SK-N-SH (cell line): ENCODE results near the gene ACTL8.

Experiments used
- CTCF ChIP-seq: fragments of 200-600 bp; sonication (generic); IDR thresholded peaks from 2 replicates; pipeline ENCODE4 v1.6.1; 2017; ENCODE audit warnings: antibody characterized with exemption, mild to moderate bottlenecking, moderate library complexity
- EZH2phosphoT487 ChIP-seq: fragments of 200-600 bp; sonication (generic); IDR thresholded peaks from 2 replicates; pipeline ENCODE4 v1.6.1; 2017; ENCODE audit warnings: low read depth, mixed run types, mild to moderate bottlenecking, antibody characterized with exemption, moderate library complexity, borderline replicate concordance
- FOSL2 ChIP-seq: IDR thresholded peaks from 2 replicates; pipeline ENCODE4 v1.4.0; 2012; ENCODE audit warnings: low read depth, mild to moderate bottlenecking, moderate library complexity, borderline replicate concordance
- JUND ChIP-seq: IDR thresholded peaks from 2 replicates; pipeline ENCODE4 v1.4.0; 2012
- TAF1 ChIP-seq: IDR thresholded peaks from 2 replicates; pipeline ENCODE4 v1.6.1; 2012; ENCODE audit warnings: low read depth, mild to moderate bottlenecking, low read length, moderate library complexity, borderline replicate concordance
- USF1 ChIP-seq: IDR thresholded peaks from 2 replicates; pipeline ENCODE4 v1.4.0; 2012; ENCODE audit warnings: low read depth, borderline replicate concordance

- TF ChIP-seq CTCF (no peak), TAF1 (no peak), EZH2phosphoT487 (no peak), USF1 (no peak), FOSL2 (no peak), JUND (no peak)
These were observed 29.1 kb upstream of the ACTL8 start for GRCh38 chr1:17725811-17726582.
